DND-41 (cell line): ENCODE data around the gene FNDC7.

Experiments
- EZH2 ChIP-seq: IDR thresholded peaks from 3 replicates; pipeline ENCODE4 v1.6.1; 2012; ENCODE audit warnings: borderline replicate concordance, low read depth, mild to moderate bottlenecking, moderate library complexity, low read length, inconsistent platforms; ENCODE audit not compliant: severe bottlenecking
- TF ChIP-seq, protein P1 (sequence below): IDR thresholded peaks from 2 replicates; pipeline ENCODE4 v1.5.1; 2012; ENCODE audit warnings: borderline replicate concordance, low read length, moderate library complexity, mild to moderate bottlenecking; ENCODE audit not compliant: poor library complexity, severe bottlenecking; ENCODE audit errors: extremely low read depth

DNA sequence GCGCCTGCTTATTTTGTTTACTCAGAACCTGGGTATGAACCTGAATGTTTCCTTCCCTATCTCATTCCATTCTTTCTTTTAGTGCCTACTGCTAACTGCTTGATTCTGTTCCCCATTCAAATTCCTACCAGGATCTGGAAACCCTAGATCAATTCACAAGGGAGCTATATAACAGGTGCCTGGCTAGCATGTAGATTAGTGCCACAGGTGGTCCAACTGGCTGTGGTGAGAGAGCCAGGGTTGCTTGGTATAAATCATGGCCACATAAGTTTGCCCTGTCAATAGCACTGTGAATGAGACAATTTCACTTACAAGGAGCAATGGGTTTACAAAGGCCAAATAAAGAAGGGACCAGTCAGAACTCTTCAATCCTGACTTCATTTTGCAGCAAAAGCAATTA lies 27.2 kb upstream of the FNDC7 start:
- no peak for TF ChIP-seq EZH2
- TF ChIP-seq, protein P1, sequence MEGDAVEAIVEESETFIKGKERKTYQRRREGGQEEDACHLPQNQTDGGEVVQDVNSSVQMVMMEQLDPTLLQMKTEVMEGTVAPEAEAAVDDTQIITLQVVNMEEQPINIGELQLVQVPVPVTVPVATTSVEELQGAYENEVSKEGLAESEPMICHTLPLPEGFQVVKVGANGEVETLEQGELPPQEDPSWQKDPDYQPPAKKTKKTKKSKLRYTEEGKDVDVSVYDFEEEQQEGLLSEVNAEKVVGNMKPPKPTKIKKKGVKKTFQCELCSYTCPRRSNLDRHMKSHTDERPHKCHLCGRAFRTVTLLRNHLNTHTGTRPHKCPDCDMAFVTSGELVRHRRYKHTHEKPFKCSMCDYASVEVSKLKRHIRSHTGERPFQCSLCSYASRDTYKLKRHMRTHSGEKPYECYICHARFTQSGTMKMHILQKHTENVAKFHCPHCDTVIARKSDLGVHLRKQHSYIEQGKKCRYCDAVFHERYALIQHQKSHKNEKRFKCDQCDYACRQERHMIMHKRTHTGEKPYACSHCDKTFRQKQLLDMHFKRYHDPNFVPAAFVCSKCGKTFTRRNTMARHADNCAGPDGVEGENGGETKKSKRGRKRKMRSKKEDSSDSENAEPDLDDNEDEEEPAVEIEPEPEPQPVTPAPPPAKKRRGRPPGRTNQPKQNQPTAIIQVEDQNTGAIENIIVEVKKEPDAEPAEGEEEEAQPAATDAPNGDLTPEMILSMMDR, result no peak
